Activated T-helper 1 cell treated with anti-CD3 and anti-CD28 coated beads, Interleukin-2, amount 50 U/mL, for 16 hours (primary cell): ENCODE data around the gene DHRSX.
"Not testable (repeated sequence)": the region's sequence is repeated elsewhere in the genome, so short reads cannot be mapped to it uniquely, and the experiment has no call there.

Experiments
- DNase-seq, 2 donors: peaks; one replicate each; pipeline ENCODE4 v3.0.0-alpha.2; 2020; ENCODE audit warnings: low read depth in 1 of 2, low spot score in 1 of 2

Gene DHRSX

DNA sequence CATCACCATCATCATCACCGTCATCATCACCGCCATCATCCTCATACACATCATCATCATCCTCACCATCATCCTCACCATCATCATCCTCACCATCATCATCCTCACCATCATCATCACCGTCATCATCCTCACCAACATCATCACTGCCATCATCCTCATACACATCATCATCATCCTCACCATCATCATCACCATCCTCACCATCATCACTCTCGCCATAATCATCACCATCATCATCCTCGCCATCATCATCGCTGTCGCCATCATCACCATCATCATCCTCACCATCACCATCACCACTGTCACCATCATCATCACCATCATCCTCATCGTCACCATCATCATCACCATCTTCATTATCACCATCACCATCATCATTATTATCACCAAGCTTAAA lies 19.8 kb upstream of the DHRSX start:
- DNase-seq: no peak

GRCh38 chrX:2519638-2520037 lies 18.9 kb upstream of the DHRSX start:
- DNase-seq: not testable (repeated sequence)

GRCh38 chrX:2517055-2517454 lies 16.3 kb upstream of the DHRSX start:
- DNase-seq: no peak

- DNase-seq: no peak
Observed at GRCh38 chrX:2516623-2517022, 15.8 kb upstream of the DHRSX start.

DNA sequence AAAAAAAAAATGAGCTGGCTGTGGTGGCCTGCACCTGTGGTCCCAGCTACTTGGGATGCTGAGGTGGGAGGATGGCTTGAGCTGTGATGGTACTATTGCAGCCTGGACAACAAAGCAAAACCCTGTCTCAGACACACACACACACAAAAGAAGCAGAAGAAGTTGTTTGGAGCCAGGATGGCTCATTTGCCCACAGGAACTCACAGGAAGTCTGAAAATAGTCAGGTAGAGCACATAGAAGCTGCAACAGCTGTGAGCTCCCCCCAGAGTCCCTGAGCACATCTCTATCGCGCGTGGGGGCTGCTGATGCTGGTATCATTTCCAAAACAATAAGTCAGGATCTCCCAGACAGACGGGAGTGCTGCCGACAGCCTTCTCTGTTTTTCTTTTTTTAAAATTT lies 13.4 kb upstream of the DHRSX start:
- DNase-seq: no peak

- DNase-seq: no peak
Observed at GRCh38 chrX:2513121-2513664, 12.4 kb upstream of the DHRSX start.

- DNase-seq: no peak
Observed at GRCh38 chrX:2512501-2512900, 11.7 kb upstream of the DHRSX start.

GRCh38 chrX:2511326-2511725 lies 10.6 kb upstream of the DHRSX start:
- no peak for DNase-seq

DNA sequence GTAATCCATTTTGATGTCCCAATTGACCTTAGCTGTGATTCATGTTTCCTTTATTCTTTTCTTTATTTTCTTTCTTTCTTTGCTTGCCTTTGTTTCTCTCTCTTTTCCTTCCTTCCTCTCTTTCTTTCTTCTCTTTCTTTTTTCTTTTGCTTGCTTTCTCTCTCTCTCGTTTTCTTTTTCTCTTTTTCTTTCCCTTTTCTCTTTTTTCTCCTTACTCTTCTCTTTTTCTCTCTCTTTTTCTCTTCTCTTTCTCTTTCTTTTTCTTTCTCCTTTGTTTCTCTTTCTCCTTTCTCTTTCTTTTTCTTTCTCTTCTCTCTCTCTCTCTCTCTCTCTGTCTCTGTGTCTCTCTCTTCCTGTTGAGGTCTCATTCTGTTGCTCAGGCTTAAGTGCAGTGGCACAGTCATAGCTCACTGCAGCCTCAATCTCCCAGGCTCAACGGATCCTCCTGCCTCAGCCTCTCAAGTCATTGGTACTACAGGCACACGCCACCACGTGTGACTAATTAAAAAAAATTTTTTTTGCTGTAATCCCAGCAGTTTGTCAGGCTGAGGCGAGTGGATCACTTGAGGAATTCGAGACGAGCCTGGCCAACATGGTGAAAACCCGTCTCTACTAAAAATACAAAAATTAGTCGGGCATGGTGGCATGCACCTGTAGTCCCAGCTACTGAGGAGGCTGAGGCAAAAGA lies 8.0 kb upstream of the DHRSX start:
- no peak for DNase-seq

GRCh38 chrX:2507904-2508627 lies 7.3 kb upstream of the DHRSX start:
- no peak for DNase-seq

DNA sequence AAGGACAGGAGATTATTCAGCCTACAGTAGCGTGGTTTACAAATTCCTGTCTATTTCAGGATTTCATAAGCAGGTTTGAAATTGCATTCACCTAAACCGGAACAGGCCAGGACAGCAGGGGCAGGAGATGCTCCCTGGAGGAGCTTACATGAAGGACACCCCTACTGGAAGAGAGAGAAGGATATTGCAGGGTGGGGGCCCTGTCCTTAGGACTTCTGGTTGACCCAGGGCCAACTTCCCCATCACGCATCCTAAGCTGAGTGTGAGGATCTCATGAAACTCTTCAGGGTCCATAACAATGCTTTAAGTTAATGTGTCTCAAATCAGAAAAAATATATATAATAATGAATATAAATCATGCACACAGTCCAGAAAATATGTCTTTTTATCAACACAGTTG lies 6.4 kb upstream of the DHRSX start:
- DNase-seq: no peak

- DNase-seq: not testable (repeated sequence)
Observed at GRCh38 chrX:2505341-2505740, 4.6 kb upstream of the DHRSX start.

DNA sequence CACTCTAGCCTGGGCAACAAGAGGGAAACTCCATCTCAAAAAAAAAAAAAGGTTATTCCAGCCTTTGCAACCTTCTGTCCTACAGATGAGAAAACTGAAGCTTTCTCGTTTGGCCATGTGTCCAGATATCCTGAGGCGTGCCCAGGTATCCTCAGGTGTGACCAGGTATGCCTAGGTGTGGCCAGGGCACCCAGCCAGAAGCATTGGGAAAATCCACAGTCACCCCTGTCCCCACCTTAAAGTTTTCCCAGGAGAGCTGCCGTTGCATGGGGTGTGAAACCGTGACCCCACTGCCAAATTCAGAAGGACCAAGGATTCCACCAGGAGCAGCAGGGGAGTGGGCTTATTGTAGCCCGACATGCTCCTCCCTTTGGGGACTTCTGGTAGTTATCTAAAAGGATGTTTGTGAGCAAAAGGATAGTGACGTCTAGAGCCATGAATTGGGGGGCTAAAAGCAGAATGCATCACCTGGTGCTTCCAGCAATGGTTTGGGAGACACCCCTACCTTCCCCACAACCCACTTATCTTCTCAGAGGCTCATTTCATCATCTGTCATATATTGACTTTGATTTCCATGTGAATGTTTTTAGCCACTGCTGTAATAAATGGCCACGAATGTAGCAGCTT lies 4.0 kb upstream of the DHRSX start:
- no peak for DNase-seq

DNA sequence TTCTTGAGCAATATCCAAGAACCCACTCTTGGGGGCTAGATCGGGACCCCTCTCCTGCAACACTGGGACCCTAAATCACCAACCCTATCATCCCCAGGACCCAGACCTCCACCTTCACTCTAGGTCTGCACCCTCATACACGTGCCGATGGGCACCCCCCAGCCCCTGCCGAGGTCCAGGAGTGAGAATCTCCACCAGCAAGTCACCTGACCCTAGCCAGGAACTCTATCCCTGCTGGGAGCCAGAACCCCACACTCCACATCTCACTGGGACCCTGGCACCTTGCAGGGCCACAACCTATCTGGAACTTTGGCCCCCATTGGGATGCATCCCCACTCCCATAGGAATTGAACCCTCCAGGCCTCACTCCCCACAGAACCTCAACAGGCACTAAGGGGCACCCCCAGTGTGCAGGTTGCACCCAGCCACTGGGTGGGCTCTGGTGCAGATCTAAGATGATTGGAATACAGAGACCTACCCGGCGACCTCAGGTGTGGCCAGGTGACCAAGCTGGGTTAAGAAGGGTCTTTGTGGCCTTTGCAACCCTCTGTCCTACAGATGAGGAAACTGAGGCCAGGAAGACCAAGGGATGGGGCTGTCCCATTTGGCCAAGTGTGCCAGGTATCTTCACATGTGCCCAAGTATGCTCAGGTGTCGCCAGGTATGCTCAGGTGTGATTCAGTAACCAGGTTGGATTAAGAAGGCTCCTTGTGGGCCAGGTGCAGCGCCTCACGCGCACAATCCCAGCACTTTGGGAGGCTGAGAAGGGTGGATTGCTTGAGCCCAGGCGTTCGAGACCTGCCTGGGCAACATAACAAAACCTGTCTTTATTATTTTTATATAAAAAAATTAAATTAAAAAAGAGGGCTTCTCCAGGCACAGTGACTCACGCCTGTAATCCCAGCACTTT lies 3.1 kb upstream of the DHRSX start:
- no peak for DNase-seq

DNA sequence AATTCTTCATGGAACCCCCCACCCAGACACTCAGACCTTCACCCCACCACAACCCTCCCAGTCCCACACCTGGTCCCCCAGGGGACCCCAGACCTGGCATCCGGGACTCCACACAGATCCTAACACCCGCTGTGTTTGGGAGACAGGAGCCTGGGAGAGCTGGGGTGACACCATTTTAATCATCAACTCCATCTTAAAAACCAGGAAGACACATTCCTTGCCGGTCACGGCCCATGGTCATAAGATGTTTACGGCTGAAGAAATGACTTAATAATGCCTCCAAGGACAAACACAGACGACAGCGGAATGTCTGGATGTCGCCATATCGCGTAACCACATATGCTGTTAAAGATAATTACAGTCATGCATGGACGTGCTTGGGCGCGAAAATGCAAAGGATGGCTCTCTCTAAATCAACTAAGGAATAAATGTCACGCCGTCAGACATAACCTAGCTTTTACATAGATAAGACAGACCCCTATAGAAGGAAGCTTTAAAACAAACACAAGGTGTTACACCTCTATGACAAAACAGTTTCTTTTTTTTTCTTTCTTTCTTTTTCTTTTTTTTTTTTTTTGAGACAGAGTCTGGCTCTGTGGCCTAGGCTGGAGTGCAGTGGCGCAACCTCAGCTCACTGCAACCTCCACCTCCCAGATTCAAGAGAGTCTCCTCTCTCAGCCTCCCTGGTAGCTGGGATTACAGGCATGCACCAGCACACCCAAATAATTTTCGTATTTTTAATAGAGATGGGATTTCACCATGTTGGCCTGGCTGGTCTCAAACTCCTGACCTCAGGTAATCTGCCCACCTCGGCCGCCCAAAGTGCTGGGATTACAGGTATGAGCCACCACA lies 2.1 kb upstream of the DHRSX start:
- no peak for DNase-seq

DNA sequence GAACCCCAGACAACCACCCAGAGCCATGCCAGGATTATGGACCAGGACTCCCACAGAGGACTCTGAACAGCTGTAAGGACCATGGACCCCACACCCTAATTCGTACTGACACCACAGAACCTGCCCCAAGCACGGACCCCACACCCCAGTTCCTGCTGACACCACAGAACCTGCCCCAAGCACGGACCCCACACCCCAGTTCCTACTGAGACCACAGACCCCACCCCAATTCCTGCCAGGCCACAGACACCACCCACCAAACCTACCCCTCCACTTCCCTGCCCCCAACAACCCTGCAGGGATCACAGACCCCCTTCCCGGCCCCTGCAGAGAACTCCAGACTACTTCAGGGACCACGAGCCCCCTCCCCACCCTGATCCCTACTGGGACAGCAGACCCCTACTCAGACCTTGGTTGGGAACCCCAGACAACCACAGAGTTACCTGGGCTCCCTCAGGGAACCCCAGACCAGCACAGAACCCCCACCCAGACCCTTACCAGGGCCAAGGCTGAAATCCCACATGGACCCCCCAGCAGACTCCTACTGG lies 1.4 kb upstream of the DHRSX start:
- DNase-seq: no peak

- DNase-seq: no peak
Observed at GRCh38 chrX:2501559-2502102, 855 bp upstream of the DHRSX start.

DNA sequence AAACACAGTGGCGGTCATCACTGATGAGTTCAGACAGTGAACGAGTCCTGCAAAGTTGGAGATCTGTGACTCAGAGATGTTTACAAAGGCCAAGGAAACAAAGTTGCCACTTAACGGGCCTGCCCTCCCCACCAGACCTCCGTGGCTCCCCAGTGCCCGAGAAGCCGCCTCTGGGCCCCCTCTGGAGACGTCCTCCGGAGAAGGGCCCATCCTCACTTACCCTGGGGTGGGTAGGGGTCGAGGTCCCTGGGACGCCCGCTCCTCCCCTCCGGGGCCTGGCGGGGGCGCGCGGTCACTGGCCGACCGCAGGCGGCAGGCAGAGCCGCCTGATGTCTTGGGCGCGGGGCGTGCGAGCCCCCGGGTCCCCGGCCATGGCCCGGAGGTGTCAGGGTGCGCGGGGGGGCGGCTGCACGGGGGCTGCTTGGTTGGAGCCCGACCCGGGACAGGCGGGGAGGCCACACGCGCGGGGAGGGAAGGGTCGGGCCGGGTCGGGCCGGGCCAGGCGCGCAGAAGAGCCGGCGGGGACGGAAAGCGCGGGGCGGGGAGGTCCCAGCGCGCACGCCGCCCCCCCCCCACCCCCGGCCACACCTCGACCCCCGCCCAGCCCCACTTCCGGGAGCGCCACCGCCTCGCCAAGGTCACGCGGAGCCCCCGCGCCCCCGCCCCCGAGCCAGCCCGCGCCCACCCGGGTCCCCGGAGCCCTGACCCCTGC lies 529 bp downstream of the DHRSX start:
- no peak for DNase-seq

DNA sequence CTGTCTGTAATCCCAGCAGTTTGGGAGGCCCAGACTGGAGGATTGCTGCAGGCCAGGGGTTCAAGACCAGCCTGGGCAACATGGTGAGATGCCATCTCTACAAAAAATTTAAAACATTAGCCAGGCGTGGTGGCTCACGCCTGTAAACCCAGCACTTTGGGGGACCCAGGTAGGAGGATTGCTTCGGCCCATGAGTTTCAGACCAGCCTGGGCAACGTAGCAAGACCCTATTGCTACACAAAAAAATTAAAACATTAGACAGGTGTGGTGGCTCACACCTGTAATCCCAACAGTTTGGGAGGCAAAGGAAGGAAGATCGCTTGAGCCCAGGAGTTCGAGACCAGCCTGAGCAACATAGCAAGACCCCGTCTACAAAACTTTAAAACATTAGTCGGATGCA lies 1.3 kb downstream of the DHRSX start:
- no peak for DNase-seq
